HCT116 (cell line): Measurements from ENCODE around the gene DPH5. TPM values are rescaled to one million over a fixed set of nuclear protein-coding genes. Genes with fewer than 3 reads are reported as not detected.

Experiments used
- ATAC-seq: fragments of 200-7000 bp; cut with Tn5 transposase; 2 replicates; pipeline ENCODE4 v1.9.1; 2020; ENCODE audit warnings: mild to moderate bottlenecking, moderate library complexity
- BruUV-seq: library from RNA; stranded (reverse); fragments of 400-500 nt; replicated peaks from 2 replicates; lab custom pipeline; 2021; lab: Mats Ljungman, UMichigan
- CTCF ChIA-PET: fragments of 300-600 bp; sonication (Branson Sonifier 250); formaldehyde crosslinking; loops from one replicate; lab custom pipeline; 2021; ENCODE audit warnings: antibody characterized with exemption; lab: Charles Lee
- POLR2A ChIA-PET: fragments of 300-600, 350-600 bp; sonication (Branson Sonifier 250); formaldehyde crosslinking; loops from one replicate; lab custom pipeline; 2021; ENCODE audit warnings: antibody characterized with exemption; lab: Charles Lee
- RAD21 ChIA-PET, 2 experiments: fragments of 300-600 bp; sonication (Branson Sonifier 250); formaldehyde crosslinking; loops; one replicate each; lab custom pipeline; 2023; ENCODE audit warnings: low total read pairs in 2 of 2; ENCODE audit not compliant: uncharacterized antibody in 2 of 2, unreplicated experiment in 2 of 2, low non-redundant PET in 1 of 2; lab: Charles Lee
- DNase-seq: peaks from one replicate; pipeline ENCODE4 v3.0.0-alpha.2; 2010; ENCODE audit warnings: low read depth, low spot score
- H2AFZ ChIP-seq: fragments of 200-600 bp; shearing (Covaris generic), sonication (generic); 2 replicates; pipeline ENCODE4 v1.6.1; 2017; ENCODE audit warnings: low read depth, mixed run types, mixed read lengths, antibody characterized with exemption, low read length; ENCODE audit not compliant: poor library complexity, severe bottlenecking
- H3K27ac ChIP-seq: 2 replicates; pipeline ENCODE4 v1.5.1; 2012; ENCODE audit warnings: low read depth, low read length
- H3K27me3 ChIP-seq: fragments of 200-600 bp; sonication (generic); 2 replicates; pipeline ENCODE4 v1.6.1; 2016; ENCODE audit warnings: mixed run types, low read length, mixed read lengths; ENCODE audit not compliant: insufficient read depth
- H3K36me3 ChIP-seq, 2 experiments: fragments of 200-500 bp in 1 of 2; fragments of 200-600 bp in 1 of 2; sonication (Bioruptor generic) in 1 of 2; sonication (generic) in 1 of 2; 2 replicates each; pipeline versions ENCODE4 v1.5.1 to v1.6.1; 2014 to 2016; ENCODE audit warnings: low read length in 2 of 2, inconsistent platforms in 1 of 2, mixed read lengths in 1 of 2, mixed run types in 1 of 2; ENCODE audit not compliant: insufficient read depth in 2 of 2, control insufficient read depth in 1 of 2
- H3K4me1 ChIP-seq, 2 experiments: fragments of 200-600 bp in 1 of 2; sonication (generic) in 1 of 2; 2 replicates each; pipeline versions ENCODE4 v1.5.1 to v1.6.1; 2012 to 2017; ENCODE audit warnings: low read length in 2 of 2, inconsistent platforms in 1 of 2, mild to moderate bottlenecking in 1 of 2, mixed read lengths in 1 of 2, mixed run types in 1 of 2, moderate library complexity in 1 of 2; ENCODE audit not compliant: insufficient read depth in 2 of 2, control insufficient read depth in 1 of 2
- H3K4me2 ChIP-seq: fragments of 200-600 bp; sonication (generic); 2 replicates; pipeline ENCODE4 v1.6.1; 2017; ENCODE audit warnings: mixed run types, low read length, mixed read lengths
- H3K4me3 ChIP-seq, 2 experiments: fragments of 200-600 bp in 1 of 2; sonication (generic) in 1 of 2; replicated peaks in 1 of 2; 2 replicates each; pipeline ENCODE4 v1.5.1; 2011 to 2016; ENCODE audit warnings: low read length in 2 of 2, control low read depth in 1 of 2, low read depth in 1 of 2, mild to moderate bottlenecking in 1 of 2, mixed read lengths in 1 of 2, mixed run types in 1 of 2
- H3K79me2 ChIP-seq: fragments of 200-600 bp; sonication (generic); 2 replicates; pipeline ENCODE4 v1.6.1; 2017; ENCODE audit warnings: mild to moderate bottlenecking, mixed run types, low read length, moderate library complexity, mixed read lengths; ENCODE audit not compliant: insufficient read depth
- H3K9ac ChIP-seq: fragments of 200-600 bp; sonication (generic); 2 replicates; pipeline ENCODE4 v1.6.1; 2016; ENCODE audit warnings: low read length, mixed read lengths
- H3K9me2 ChIP-seq: fragments of 200-600 bp; sonication (generic), shearing (Covaris generic); 2 replicates; pipeline ENCODE4 v1.6.1; 2017; ENCODE audit warnings: mixed run types, mild to moderate bottlenecking, moderate library complexity; ENCODE audit not compliant: insufficient read depth
- H3K9me3 ChIP-seq, 2 experiments: fragments of 200-500 bp in 1 of 2; fragments of 200-600 bp in 1 of 2; sonication (Bioruptor generic) in 1 of 2; sonication (generic) in 1 of 2; 2 replicates each; pipeline ENCODE4 v1.6.1; 2014 to 2017; ENCODE audit warnings: low read length in 2 of 2, mixed read lengths in 2 of 2, inconsistent platforms in 1 of 2, low read depth in 1 of 2, mild to moderate bottlenecking in 1 of 2, mixed run types in 1 of 2, moderate library complexity in 1 of 2; ENCODE audit not compliant: control insufficient read depth in 1 of 2, insufficient read depth in 1 of 2
- H4K20me1 ChIP-seq: fragments of 200-600 bp; sonication (generic), shearing (Covaris generic); 2 replicates; pipeline ENCODE4 v1.6.1; 2017; ENCODE audit warnings: mixed run types, mild to moderate bottlenecking, moderate library complexity; ENCODE audit not compliant: insufficient read depth
- ATF3 ChIP-seq: IDR thresholded peaks from 2 replicates; pipeline ENCODE4 v1.6.1; 2012
- EGR1 ChIP-seq: IDR thresholded peaks from 2 replicates; pipeline ENCODE4 v1.6.1; 2012; ENCODE audit warnings: low read depth
- EZH2phosphoT487 ChIP-seq: fragments of 200-600 bp; IDR thresholded peaks from 2 replicates; pipeline ENCODE4 v1.6.1; 2018; ENCODE audit warnings: antibody characterized with exemption, borderline replicate concordance
- FOSL1 ChIP-seq: IDR thresholded peaks from 2 replicates; pipeline ENCODE4 v1.6.1; 2012; ENCODE audit warnings: low read depth
- POLR2A ChIP-seq: IDR thresholded peaks from 2 replicates; pipeline ENCODE4 v1.7.0; 2011; ENCODE audit warnings: borderline replicate concordance; ENCODE audit not compliant: insufficient read depth, insufficient read length; ENCODE audit errors: extremely low read depth
- RAD21 ChIP-seq: IDR thresholded peaks from 2 replicates; pipeline ENCODE4 v1.6.1; 2012; ENCODE audit warnings: low read depth, mild to moderate bottlenecking
- REST ChIP-seq: IDR thresholded peaks from 2 replicates; pipeline ENCODE4 v1.6.1; 2012; ENCODE audit warnings: low read depth
- SIN3A ChIP-seq: IDR thresholded peaks from 2 replicates; pipeline ENCODE4 v1.6.1; 2012; ENCODE audit warnings: low read depth
- SP1 ChIP-seq: IDR thresholded peaks from 2 replicates; pipeline ENCODE4 v1.6.1; 2012; ENCODE audit warnings: low read depth
- SRF ChIP-seq: IDR thresholded peaks from 2 replicates; pipeline ENCODE4 v1.6.1; 2012; ENCODE audit warnings: low read depth
- intact Hi-C: fragments of 100-400 bp; cut with micrococcal nuclease; formaldehyde crosslinking; loops from 2 replicates; pipeline ENCODE4 v1.10.0; 2022
- total RNA-seq: library from RNA; stranded (reverse); gene quantifications from one replicate; pipeline ENCODE4 v1.2.1, GENCODE V29; 2021; ENCODE audit not compliant: unreplicated experiment

DPH5 gene
- total RNA-seq, 1 experiment from 2014 or later = 55.8 TPM

- ChIA-PET RAD21 (no interaction called here), CTCF (no interaction called here), POLR2A (no interaction called here)
- peaks cover 0 to 9% of the 10 kb centered on the region in 2 experiments; a peak in 1 of 4 replicates for H3K4me1 ChIP-seq
- H3K9me3 ChIP-seq = no peaks in the 10 kb centered on the region
- H3K9me2 ChIP-seq = no peaks in the 10 kb centered on the region
- TF ChIP-seq EGR1 (no peak), SP1 (no peak), FOSL1 (no peak), SRF (no peak), REST (no peak), SIN3A (no peak), EZH2phosphoT487 (no peak), POLR2A (no peak), RAD21 (no peak), ATF3 (no peak)
- no TSS peak for BruUV-seq
- DNase-seq = no peak
- ATAC-seq = no peak
- H2AFZ ChIP-seq = no peak overlapping the region
- H3K79me2 ChIP-seq = no peaks in the 10 kb centered on the region
- intact Hi-C loops = no loop called here
- no peak overlapping the region for H3K4me3 ChIP-seq
- H4K20me1 ChIP-seq = no peaks in the 10 kb centered on the region
- no peak overlapping the region for H3K9ac ChIP-seq
- no peak overlapping the region for H3K27ac ChIP-seq
- no peaks in the 10 kb centered on the region for H3K27me3 ChIP-seq
- H3K36me3 ChIP-seq = peaks cover under 1 to 11% of the 10 kb centered on the region in 2 experiments; a peak in 2 of 4 replicates
- H3K4me2 ChIP-seq = no peak overlapping the region
These were observed 19.7 kb downstream of the DPH5 start for GRCh38 chr1:101005871-101006270.
